SK-N-SH (cell line): ENCODE data around the gene SND1.

Experiments used
- EZH2phosphoT487 ChIP-seq: fragments of 200-600 bp; sonication (generic); IDR thresholded peaks from 2 replicates; pipeline ENCODE4 v1.6.1; 2017; ENCODE audit warnings: low read depth, mixed run types, mild to moderate bottlenecking, antibody characterized with exemption, moderate library complexity, borderline replicate concordance
- GABPA ChIP-seq: IDR thresholded peaks from 2 replicates; pipeline ENCODE4 v1.4.0; 2012; ENCODE audit warnings: low read depth, mild to moderate bottlenecking
- NRF1 ChIP-seq: IDR thresholded peaks from 2 replicates; pipeline ENCODE4 v1.6.1; 2012; ENCODE audit warnings: low read depth, mild to moderate bottlenecking, low read length
- POLR2AphosphoS5 ChIP-seq: IDR thresholded peaks from 2 replicates; pipeline ENCODE4 v1.6.1; 2012; ENCODE audit warnings: low read depth, low read length

- TF ChIP-seq EZH2phosphoT487 (no peak), GABPA (no peak), POLR2AphosphoS5 (peak; percentile 42; the same call in 1 of the 2 replicates), NRF1 (no peak)
Measured at GRCh38 chr7:128084896-128085608, 433.1 kb downstream of the SND1 start.
